T-helper 22 cell (primary cell): ENCODE measurements around the gene MFSD11.
"Not testable (repeated sequence)": the region's sequence is repeated elsewhere in the genome, so short reads cannot be mapped to it uniquely, and the experiment has no call there.

Experiments
- DNase-seq: peaks from one replicate; pipeline ENCODE4 v3.0.0-alpha.2; 2020; ENCODE audit warnings: low read depth

The MFSD11 gene

DNA sequence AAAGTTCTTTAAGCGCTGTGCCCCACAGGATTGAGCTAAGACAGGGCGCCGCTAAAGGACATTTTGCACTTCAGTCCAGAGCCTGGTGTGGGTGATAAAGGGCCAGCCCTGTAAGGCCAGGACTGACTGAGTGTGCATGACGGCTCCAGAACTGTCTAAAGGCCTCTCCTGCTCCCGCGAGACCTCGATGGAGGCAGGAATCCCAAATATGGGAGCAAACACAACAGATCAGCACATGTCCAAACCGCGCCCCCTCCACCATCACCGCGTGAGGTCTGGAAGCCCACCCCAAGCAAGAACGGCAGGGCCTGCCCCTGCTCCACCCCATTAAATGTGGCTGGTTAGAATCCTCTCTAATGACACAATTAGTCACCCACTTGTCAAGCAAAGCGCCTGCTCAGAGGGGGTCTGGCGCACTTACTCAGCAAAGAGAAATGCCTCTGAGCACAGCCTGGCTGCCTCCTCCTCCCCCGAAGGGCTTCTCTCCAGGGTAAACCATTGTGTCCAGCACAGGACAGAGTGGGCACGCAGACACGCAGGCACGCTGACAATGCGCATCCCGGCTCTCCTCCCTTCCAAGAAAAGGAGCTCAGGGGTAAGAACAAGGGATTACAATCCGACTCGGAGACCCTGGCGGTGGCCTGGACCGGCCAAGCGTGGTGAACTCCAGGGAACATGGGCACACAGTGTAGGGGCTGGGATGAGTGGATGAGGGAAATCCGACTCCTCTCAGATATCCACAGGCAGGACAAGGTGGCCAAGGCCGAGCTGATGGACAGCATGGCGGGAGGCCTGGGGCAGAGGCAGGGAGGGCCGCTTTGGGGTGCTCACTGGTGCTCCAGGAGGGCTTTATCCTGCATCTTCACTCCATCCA lies 28.6 kb upstream of the MFSD11 start:
- no peak for DNase-seq

DNA sequence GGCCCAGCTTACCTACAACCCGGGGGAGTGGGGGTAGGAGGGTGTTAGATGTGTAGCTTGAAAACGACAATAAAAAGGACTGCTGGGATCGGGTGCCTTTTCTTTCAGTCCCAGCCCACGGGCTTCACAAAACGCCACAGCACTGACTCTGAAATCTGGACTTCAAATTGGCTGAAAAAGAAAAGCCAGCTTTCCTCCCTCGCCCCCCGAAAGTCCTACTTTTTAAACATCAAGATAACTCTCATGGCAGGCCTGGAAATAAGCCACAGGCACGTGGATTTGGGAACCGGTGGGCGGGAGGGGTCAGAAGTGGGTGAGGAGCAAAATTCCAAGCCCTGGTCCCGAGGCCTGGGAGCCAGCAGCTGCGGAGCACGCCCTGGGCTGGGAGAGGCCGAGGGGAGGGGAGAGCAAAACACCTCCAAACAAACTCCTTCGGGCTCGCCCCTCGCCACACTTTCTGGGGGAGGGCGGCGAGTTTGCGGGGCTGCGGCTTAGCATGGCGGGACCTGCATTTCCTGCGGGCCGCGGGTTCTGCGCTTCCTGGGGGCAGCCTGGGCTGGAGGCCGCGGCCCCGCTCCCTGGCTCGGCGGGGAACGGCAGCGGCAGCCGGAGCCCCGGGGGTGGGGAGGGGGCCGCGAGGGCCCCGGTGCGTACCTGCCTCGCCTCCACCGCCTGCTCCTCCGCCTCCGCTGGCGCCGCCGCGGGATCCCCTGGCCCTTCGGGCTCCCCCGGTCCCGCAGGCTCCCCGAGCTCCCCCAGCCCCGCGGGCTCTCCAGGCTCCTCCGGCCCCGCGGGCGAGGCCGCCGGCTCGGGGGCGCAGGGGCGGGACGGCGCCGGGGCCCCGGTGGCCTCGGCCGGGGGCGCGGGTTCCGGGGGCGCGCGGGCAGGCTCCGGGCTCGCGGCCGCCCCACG lies 27.7 kb upstream of the MFSD11 start:
- not testable (repeated sequence) for DNase-seq

DNA sequence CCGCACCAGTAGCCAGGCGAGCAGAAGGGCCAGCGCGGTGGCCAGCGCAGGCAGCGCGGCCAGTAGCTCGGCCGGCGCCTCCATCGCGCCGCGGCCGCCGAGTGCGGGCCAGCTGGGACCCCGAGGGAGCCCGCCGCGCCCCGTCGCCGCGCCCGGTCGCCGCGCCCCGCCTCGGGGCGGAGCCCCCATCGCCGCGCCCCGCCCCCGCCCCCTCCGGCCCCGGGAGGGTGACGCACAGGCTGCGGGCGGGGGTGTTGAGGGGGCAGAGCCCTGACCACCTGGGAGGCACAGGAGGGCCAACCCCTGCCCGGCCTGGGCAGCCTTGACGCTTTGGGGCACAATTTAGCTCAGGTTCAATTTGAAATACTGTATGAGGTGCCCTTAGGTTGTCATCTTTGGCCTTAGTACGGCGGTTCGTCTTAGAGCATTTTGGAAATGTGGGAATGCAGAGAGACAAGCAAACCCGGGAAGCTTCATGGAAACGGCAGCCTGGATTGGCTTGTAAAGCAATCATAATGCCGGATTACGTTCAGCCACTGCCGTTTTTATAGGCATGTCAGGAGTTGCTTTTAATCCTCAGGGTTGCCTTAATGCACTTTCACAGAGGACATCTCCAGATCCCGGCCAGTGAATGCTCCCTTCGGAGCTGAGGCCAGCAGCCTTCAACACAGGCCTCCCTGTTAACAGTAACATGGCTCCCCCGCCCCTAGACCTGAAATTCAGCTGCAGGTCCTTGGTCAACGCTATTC lies 26.9 kb upstream of the MFSD11 start, which contains the start of gene MXRA7:
TSS of gene MXRA7 (minus strand) at position 103 of the 749 bp plus-strand sequence. CDS start at position 84, 19 bp downstream.
- DNase-seq = peak; percentile 50

DNA sequence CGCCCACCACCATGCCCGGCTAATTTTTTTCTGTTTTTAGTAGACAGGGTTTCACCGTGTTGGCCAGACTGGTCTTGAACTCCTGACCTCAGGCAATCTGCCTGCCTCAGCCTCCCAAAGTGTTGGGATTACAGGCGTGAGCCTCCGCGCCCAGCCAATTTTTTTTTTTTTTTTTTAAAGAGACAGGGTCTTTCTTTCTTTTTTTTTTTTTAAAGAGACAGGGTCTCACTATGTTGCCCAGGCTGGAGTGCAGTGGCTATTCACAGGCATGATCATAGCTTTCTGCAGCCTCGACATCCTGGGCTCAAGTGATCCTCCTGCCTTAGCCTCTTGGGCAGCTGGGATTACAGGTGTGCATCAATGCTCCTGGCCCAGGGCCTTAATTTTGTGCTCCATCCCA lies 25.6 kb upstream of the MFSD11 start:
- DNase-seq = not testable (repeated sequence)

DNA sequence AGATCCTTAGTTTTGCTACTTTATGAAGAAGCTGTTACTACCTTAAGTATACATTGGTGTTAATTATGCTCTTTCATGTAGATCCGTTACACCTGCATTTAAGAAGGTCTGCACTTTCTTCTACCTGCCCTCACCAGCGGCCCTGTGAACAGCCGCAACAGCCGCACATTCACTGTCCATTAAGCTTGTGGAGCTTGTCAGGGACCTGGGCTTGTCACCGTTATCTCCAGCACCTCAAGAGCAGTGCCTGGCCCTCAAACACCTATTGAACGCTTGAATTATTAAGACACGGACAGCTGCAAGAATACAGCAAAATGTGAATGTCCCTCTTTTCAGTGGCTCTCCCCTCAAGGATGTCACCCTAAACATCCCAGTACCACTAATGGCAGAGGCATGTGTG lies 24.2 kb upstream of the MFSD11 start:
- no peak for DNase-seq

DNA sequence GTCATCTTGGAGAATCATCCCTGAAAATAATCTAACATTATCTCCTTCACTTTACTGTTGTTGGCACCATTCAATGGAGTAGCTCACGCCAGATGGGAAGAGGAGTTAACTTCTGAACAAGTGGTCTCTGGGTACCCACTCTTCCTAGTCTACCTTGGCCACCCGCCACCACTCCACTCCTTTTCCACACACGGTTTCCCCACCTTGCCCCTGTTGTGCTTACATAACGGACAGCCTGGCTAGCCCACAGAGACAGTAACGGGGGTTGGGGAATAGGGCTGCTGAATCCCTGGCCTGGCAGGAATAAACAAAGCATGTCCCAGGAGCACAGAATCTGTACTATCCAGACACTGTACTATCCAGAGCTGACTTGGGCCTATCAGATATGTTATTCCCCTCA lies 23.6 kb upstream of the MFSD11 start:
- no peak for DNase-seq

DNA sequence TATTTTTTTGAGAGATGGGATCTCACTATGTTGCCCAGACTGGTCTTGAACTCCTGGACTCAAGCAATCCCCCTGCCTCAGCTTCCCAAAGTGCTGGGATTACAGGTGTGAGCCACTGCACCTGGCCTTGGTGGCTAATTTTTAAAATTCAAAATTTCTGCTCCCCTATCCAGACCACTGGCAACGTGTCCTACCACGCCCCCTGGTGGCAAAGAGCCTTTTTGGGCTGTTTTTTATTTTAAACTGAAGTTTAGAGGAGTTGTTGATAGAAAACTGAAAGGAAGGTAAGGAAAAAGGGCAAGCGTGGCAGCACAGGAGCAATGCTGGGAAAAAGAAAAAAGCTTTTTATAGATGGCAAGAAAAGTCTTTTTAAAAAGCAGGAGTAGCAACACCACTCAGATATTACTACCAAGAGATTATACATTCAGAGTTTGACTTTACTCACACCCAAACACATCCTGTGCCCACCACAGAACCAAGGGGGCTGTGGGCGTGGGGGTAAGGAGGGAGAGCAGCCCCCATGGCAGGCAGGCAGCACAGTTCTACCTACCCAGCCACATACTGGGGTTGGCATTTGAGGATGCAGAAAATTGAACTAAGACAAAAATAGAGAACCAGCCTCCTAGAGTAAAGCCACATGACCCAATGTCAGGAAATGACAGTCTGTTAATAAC lies 23.0 kb upstream of the MFSD11 start:
- DNase-seq = peak; percentile 42

DNA sequence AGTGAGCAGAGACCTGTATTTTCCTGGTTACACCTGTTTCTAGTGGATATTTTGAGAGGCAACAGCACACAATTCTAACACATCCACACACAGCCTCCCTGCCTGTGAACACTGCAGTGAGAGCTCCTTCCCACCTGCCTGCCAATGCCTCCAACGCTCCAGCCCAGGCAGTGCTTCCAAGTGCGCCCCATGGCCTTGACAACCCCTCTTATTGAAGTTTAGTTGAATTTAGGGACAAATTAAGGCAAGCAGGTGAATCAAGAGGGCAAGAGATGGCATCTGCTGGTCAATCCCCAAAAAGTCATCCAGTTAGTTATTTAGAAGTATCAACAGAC lies 22.5 kb upstream of the MFSD11 start:
- DNase-seq = no peak

DNA sequence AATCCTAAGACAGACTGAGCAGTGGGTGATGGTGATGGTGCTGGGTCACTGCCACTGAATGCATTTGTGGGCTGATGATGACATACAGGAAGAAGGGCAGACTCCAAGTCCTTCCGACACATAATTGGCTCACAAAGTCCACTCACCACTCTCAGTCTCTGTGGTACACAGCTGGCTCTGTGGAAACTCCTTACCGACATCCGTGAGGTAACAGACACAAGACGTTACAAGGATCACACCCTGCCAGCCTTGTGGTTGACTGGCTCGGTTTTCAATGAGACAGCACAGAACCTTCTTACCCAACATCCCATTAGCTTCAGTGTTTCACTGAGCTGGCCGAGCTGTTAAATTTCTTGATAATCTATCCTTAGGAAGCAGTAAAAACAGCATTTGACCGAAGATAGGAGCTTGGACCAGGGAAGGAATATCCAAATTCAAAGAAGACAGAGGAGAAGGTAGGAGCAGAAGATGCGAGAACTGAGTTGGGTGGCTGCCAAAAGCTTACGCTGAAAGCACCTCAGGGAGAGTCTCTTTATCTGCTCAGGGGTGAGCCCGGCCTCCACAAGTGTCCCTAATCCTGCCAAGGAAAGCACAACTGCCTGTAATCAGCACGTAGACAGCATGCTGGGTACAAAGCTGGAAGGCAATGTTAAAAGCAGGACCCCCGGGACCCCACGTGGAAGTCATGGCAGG lies 21.6 kb upstream of the MFSD11 start:
- peak; percentile 35 for DNase-seq

DNA sequence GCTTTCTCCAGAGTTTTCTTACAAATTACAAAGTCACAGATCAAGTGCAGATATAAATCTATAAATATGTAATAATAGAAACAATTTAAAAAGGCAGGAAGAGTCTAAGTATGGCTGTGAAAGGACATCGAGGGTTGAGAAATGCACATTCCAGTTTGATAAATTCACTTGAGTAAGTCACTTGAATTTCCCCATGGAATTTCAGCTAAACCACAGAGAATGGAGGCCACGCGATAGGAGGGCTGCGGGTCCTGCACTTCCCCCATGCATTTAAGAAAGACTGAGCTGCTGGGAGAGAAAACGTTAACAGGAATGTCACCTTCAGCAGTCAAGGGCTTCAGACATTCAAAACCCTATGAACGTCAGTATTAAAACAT lies 21.1 kb upstream of the MFSD11 start:
- no peak for DNase-seq

DNA sequence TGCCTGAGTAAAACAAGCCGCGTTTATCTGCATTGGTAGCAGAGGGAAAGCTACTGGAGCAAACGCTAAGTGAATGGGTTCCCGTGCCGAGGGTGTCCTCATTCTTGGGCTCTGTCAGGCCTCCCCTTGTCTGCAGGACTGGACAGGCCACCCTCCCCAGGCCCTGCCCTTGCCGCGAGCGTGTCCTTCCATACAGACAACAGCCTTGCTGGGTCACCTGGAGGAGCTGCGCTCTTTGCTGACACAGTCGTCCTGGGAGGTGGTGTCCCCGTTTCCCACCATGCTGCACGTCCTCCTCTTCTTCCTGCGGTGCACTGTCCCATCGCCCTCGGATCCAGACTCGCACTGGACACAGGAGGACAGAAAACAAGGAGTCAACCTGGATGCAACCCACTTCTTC lies 19.4 kb upstream of the MFSD11 start:
- DNase-seq = no peak

DNA sequence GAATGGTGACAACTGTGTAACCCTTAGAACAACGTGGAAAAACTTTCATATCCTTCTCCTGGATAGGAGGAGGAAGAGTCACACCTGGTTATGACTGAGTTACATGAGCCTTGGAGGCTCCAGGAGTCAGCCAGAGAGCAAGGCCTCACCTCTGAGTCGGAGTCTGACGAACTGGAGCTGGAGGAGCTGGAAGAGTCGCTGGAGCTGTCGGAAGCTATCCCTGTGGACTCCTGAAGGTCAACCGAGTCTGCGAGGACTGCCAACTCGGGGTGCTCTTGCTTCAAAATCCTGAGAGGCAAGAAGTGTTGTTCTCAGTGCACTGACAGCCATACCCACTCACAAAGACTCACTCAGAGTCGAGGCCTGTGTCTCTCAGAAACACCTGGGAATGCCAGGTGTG lies 17.7 kb upstream of the MFSD11 start:
- DNase-seq = no peak

DNA sequence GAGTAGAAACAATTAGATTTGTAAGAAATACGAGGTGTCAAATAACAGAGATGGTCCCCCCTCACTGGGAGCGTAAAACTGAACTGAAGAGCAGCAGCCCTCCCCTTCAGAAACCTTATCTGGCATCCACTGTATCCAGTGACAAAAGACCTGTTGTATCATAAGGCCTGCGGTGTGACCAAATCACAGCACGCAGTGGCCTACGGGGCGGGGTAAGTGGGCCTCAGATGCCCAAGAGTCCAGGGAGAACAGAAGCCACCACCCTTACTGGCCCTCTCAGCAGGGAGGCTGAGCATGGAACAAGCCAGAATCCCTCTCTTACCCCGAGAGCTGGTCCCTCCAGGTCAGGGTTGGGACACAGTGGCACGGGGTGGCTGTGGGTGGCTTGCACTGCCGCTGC lies 17.0 kb upstream of the MFSD11 start:
- DNase-seq = no peak

DNA sequence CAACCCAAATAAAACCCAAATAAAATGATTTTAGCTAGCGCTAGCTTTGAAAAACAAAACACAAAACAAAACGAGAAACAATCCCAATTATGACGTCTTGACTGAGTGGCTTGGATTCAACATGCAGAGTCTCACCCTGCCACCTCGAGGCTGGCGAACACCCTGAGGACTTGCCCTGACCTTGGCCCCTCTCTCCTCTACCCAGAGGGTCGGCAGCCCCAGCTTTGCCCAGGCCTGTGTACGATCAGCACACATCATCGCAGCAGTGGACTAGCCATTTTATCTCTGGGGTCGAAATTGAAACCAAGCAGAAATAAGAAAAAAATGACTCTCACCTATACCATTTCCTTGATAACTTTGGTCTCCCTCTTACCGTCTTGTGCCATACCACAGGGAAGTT lies 16.5 kb upstream of the MFSD11 start:
- no peak for DNase-seq

DNA sequence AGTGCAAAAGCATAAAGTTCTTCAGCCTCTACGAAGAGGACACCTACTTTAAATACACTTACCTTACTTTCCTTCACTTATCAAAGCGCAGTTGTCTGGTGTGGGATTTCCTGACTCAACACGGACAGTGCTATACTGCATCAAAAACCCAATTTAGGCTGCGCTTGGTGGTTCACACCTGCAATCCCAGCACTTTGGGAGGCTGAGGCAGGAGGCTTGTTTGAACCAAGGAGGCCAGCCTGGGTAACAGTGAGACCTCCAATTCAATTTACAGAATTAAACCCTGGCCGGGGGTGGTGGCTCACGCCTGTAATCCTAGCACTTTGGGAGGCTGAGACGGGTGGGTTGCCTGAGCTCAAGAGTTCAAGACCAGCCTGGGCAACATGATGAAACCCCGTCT lies 15.6 kb upstream of the MFSD11 start:
- no peak for DNase-seq

DNA sequence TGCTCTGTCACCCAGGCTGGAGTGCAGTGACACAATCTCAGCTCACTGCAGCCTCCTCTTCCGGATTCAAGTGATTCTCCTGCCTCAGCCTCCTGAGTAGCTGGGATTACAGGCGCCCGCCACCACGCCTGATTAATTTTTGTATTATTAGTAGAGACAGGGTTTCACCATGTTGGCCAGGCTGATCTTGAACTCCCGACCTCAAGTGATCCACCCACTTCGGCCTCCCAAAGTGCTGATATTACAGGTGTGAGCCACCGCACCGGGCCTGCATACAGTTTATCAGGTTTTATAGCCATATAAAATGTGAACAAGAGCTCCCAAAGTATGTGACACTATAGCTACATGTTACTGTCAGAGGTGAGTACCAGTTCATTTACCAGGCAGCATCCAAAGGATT lies 14.9 kb upstream of the MFSD11 start:
- DNase-seq = not testable (repeated sequence)

DNA sequence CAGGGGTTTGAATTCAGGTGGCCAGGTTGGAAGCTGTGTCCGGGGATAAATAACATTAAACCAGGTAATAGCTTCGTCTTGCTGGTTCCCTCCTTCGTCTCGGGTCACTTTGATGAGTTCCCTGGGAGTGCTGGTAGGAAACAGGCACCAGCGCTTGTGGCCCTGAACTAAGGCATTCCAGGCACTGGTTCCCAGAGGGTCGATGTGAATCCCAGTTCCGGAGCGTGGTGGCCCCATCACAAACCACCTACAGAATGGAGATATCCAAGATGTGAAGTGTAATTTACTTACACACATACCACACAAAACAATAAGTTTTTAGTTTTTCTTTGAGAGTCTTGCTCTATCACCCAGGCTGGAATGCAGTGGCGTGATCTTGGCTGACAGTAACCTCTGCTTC lies 14.1 kb upstream of the MFSD11 start:
- DNase-seq = no peak

DNA sequence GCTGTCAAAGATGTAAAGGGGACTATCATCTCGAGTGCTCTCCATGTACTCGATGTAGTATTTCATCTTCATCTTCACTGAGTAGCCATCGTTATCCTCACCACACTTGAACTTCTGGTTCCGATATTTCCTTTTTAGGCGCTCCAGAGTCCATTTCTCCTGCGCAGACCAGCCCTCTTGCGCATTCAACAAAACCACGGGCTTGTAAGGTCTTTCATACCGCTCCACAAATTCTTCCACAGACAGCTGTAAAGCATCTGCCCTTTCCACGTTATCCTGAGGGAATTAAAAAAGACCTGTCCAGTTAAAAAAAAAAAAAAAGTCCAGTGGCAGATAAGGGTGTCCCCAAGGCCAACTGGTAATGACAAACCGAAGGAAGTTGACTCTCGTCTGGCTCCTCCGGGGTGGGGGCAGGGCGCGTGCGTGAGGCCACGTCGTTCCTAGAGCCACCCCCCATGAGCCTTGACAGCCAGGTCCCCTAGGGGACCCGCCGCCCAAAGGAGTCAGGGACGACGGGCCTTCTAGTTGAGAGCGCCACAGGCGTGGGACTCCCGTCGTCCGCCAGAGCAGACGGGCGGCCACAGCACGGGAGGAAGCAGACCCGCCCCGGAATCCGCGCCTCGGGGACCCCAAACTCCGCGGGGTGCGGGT lies 12.2 kb upstream of the MFSD11 start:
- peak; percentile 53 for DNase-seq

DNA sequence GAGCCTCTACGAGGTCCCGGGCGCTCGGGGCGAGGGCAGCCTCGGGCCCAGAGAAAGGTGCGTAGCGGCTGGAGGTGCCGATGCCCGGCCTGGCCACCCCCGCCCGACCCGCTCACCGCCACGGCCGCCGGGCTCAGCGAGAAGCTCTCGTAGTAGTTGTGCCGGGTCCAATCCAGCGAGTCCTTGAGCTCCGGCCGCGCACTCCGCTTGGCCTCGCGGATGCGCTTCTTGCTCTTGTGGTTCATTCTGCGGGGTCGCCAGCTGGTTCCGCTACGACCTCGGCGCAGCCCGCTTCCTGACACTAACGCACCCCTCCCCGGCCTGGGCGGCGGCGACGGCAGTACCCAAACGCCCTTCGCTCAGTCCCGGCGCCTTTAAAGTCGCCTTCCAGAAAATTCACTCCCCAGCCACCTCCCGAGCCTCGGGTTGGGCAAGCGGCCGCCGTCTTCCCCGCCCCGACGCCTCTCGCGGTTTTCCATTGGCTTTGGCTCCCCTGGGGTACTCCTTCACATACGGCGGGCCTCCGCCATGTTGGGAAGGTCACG lies 11.6 kb upstream of the MFSD11 start, which contains the start of gene JMJD6:
TSS of gene JMJD6 (minus strand) at position 376 of the 545 bp plus-strand sequence. CDS start at position 245, 131 bp downstream.
- DNase-seq = no peak
